Natural killer cell (primary cell): Measurements from ENCODE around the gene TBC1D19. TPM values are rescaled to one million over a fixed set of nuclear protein-coding genes. Genes with fewer than 3 reads are reported as not detected.

ENCODE experiments used
- ATAC-seq, 3 donors: fragments of 150-1000 bp in 2 of 3; fragments of 200-7000 bp in 1 of 3; cut with Tn5 transposase; 1 replicate in 1 of 3; 2 replicates in 2 of 3; pipeline ENCODE4 v1.10.0; 2021; ENCODE audit warnings: mild to moderate bottlenecking in 2 of 3, moderate library complexity in 2 of 3
- DNase-seq, 2 donors: peaks; one replicate each; pipeline versions ENCODE4 v3.0.0 to v3.0.0-alpha.2; 2013 to 2021; ENCODE audit warnings: mixed read lengths in 1 of 2
- H3K27ac ChIP-seq: one replicate; pipeline ENCODE4 v1.5.1; 2013; ENCODE audit warnings: mild to moderate bottlenecking, low read length
- H3K27me3 ChIP-seq: one replicate; pipeline ENCODE4 v1.6.1; 2013; ENCODE audit warnings: low read length; ENCODE audit not compliant: control insufficient read depth, insufficient read depth
- H3K36me3 ChIP-seq: one replicate; pipeline ENCODE4 v1.6.1; 2013; ENCODE audit warnings: low read length; ENCODE audit not compliant: control insufficient read depth, insufficient read depth
- H3K4me1 ChIP-seq: one replicate; pipeline ENCODE4 v1.6.1; 2013; ENCODE audit warnings: low read length; ENCODE audit not compliant: control insufficient read depth, insufficient read depth
- H3K4me3 ChIP-seq: one replicate; pipeline ENCODE4 v1.5.1; 2013; ENCODE audit warnings: low read length
- H3K9me3 ChIP-seq: one replicate; pipeline ENCODE4 v1.6.1; 2013; ENCODE audit warnings: low read length; ENCODE audit not compliant: control insufficient read depth, insufficient read depth
- H3K27ac Mint-ChIP-seq, 2 donors: one replicate each; pipeline ENCODE4 v1.8.0; 2022; ENCODE audit warnings: mild to moderate bottlenecking in 2 of 2, mixed read lengths in 2 of 2, moderate library complexity in 1 of 2
- H3K27me3 Mint-ChIP-seq, 2 donors: one replicate each; pipeline ENCODE4 v1.8.0; 2022; ENCODE audit warnings: low read depth in 2 of 2, mixed read lengths in 2 of 2
- H3K36me3 Mint-ChIP-seq: one replicate; pipeline ENCODE4 v1.8.0; 2022; ENCODE audit warnings: mixed read lengths
- H3K4me1 Mint-ChIP-seq, 2 donors: one replicate each; pipeline ENCODE4 v1.8.0; 2022; ENCODE audit warnings: mixed read lengths in 2 of 2
- H3K4me3 Mint-ChIP-seq: one replicate; pipeline ENCODE4 v1.8.0; 2022; ENCODE audit warnings: mild to moderate bottlenecking, moderate library complexity, mixed read lengths
- H3K9me3 Mint-ChIP-seq, 2 donors: one replicate each; pipeline ENCODE4 v1.8.0; 2022; ENCODE audit warnings: mixed read lengths in 2 of 2
- WGBS: methylation state at CpG from one replicate; pipeline ENCODE4 v1.1.7; 2013; ENCODE audit warnings: missing lambda C conversion rate; ENCODE audit not compliant: insufficient coverage; 5-methylcytosine and 5-hydroxymethylcytosine counted together
- intact Hi-C: fragments of 100-400 bp; cut with micrococcal nuclease; formaldehyde crosslinking; loops from one replicate; pipeline ENCODE4 v1.14.2; 2022
- total RNA-seq, 4 donors: library from RNA; stranded (reverse); fragments of 120-200 nt in 1 of 4; gene quantifications; one replicate each; pipeline versions ENCODE4 v1.2.3 to v1.2.4, GENCODE V29; 2013 to 2022
- TF ChIP-seq, protein P1 (sequence below): fragments of 200-600 bp; IDR thresholded peaks from one replicate; pipeline ENCODE4 v1.8.0; 2022; ENCODE audit warnings: antibody characterized with exemption

The TBC1D19 gene
- total RNA-seq, 3 donors from 2014 or later (not counting 1 experiment from before 2014, with no cell fraction given), result 13.0 to 21.3 (median 16.8) TPM

DNA sequence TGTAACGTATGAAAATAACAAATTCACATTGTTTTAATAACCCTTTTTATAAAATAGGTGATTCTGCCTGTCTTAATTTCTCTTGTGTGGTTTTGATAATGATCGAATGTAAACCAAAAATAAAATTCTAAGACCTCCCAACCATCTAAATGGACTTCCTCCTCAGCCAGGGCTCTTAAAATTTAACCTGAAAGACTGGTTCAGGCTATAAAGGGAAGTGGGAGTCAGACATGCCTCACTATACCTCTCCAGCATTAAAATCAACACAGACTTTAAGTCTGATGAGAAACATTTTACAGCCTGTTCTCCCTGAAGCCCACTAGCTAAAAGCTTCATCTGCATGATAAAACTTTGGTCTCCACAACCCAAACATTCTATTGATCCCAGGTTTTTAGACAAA is 179.2 kb downstream of the TBC1D19 start:
- Histone ChIP-seq H3K27ac (no peak overlapping the region), H3K36me3 (peaks cover 4% of the 10 kb centered on the region), H3K4me3 (no peak overlapping the region), H3K9me3 (no peaks in the 10 kb centered on the region), H3K4me1 (no peaks in the 10 kb centered on the region), H3K27me3 (no peaks in the 10 kb centered on the region)
- H3K4me3 Mint-ChIP-seq, result no peak overlapping the region
- H3K9me3 Mint-ChIP-seq, result no peaks in the 10 kb centered on the region
- ATAC-seq, result no peak
- WGBS, result no CpG with 5 or more reads among the region's 2 CpGs
- intact Hi-C loops, result no loop called here
- H3K27me3 Mint-ChIP-seq, result no peaks in the 10 kb centered on the region
- TF ChIP-seq, protein P1, sequence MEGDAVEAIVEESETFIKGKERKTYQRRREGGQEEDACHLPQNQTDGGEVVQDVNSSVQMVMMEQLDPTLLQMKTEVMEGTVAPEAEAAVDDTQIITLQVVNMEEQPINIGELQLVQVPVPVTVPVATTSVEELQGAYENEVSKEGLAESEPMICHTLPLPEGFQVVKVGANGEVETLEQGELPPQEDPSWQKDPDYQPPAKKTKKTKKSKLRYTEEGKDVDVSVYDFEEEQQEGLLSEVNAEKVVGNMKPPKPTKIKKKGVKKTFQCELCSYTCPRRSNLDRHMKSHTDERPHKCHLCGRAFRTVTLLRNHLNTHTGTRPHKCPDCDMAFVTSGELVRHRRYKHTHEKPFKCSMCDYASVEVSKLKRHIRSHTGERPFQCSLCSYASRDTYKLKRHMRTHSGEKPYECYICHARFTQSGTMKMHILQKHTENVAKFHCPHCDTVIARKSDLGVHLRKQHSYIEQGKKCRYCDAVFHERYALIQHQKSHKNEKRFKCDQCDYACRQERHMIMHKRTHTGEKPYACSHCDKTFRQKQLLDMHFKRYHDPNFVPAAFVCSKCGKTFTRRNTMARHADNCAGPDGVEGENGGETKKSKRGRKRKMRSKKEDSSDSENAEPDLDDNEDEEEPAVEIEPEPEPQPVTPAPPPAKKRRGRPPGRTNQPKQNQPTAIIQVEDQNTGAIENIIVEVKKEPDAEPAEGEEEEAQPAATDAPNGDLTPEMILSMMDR, result no peak
- H3K4me1 Mint-ChIP-seq, result no peaks in the 10 kb centered on the region
- no peak overlapping the region for H3K27ac Mint-ChIP-seq
- DNase-seq, result no peak
- H3K36me3 Mint-ChIP-seq, result no peaks in the 10 kb centered on the region

- Mint-ChIP-seq H3K4me3 (no peak overlapping the region), H3K27me3 (no peaks in the 10 kb centered on the region), H3K36me3 (no peaks in the 10 kb centered on the region), H3K27ac (no peak overlapping the region), H3K9me3 (no peaks in the 10 kb centered on the region), H3K4me1 (no peaks in the 10 kb centered on the region)
- Histone ChIP-seq H3K9me3 (no peaks in the 10 kb centered on the region), H3K4me3 (no peak overlapping the region), H3K36me3 (peaks cover 4% of the 10 kb centered on the region), H3K27me3 (no peaks in the 10 kb centered on the region), H3K27ac (no peak overlapping the region), H3K4me1 (no peaks in the 10 kb centered on the region)
- TF ChIP-seq, protein P1, result no peak
- DNase-seq (no peak), ATAC-seq (no peak)
- 100% methylated on average over 1 of the region's 3 CpGs for WGBS
- intact Hi-C loops, result no loop called here
Measured at GRCh38 chr4:26763648-26764047, 179.8 kb downstream of the TBC1D19 start.

DNA sequence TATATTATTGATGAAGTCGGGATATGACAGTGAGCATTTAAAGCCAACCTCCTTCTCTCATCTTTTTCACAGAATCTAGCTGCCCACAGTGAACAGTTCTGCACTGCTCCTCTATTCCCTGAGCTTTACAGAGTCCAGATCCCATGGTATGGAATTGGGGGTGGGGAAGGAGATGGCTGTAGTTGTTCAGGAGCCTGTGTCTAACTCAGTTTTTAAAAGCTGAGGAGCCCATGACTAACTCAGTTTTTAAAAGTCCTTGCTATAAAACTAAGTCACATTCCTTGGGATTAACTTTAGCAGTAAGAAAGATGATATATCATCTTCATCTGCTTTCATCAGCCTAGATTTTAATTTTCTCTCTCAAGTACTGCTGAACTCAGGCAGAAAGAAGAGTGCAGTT is 180.3 kb downstream of the TBC1D19 start:
- no peak overlapping the region for H3K4me3 Mint-ChIP-seq
- TF ChIP-seq, protein P1, result no peak
- Histone ChIP-seq H3K36me3 (peaks cover under 1% of the 10 kb centered on the region), H3K4me1 (no peaks in the 10 kb centered on the region), H3K27me3 (no peaks in the 10 kb centered on the region), H3K4me3 (no peak overlapping the region), H3K9me3 (no peaks in the 10 kb centered on the region), H3K27ac (no peak overlapping the region)
- no CpG with 5 or more reads among the region's 1 CpG for WGBS
- H3K9me3 Mint-ChIP-seq, result no peaks in the 10 kb centered on the region
- DNase-seq (no peak), ATAC-seq (no peak)
- no peaks in the 10 kb centered on the region for H3K27me3 Mint-ChIP-seq
- no peak overlapping the region for H3K27ac Mint-ChIP-seq
- H3K4me1 Mint-ChIP-seq, result no peaks in the 10 kb centered on the region
- no peaks in the 10 kb centered on the region for H3K36me3 Mint-ChIP-seq
- intact Hi-C loops, result no loop called here

DNA sequence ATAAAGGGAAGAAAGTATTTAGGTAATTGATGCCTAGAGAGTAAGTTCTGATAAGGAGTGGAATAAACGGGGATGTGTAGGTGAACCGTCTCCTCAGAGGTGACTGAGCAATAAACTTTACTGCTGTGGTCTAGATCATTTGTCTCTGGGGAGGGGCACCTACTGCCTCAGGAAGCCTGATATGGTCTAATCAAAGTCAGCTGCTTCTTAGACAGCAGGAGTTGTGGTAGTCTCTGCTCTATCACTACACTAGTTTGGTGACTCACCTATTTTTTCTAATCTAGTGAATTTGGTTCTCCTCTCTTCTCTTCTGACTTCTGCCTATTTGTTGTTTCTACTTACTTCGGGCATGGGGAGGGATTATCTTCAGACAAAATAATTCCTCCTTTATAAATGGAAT is 181.6 kb downstream of the TBC1D19 start:
- no peaks in the 10 kb centered on the region for H3K27me3 Mint-ChIP-seq
- TF ChIP-seq, protein P1, result no peak
- Histone ChIP-seq H3K27ac (no peak overlapping the region), H3K27me3 (no peaks in the 10 kb centered on the region), H3K4me3 (no peak overlapping the region), H3K4me1 (no peaks in the 10 kb centered on the region), H3K36me3 (no peaks in the 10 kb centered on the region), H3K9me3 (no peaks in the 10 kb centered on the region)
- H3K4me3 Mint-ChIP-seq, result no peak overlapping the region
- H3K4me1 Mint-ChIP-seq, result no peaks in the 10 kb centered on the region
- H3K27ac Mint-ChIP-seq, result no peak overlapping the region
- intact Hi-C loops, result no loop called here
- H3K9me3 Mint-ChIP-seq, result no peaks in the 10 kb centered on the region
- H3K36me3 Mint-ChIP-seq, result peaks cover 10% of the 10 kb centered on the region
- WGBS, result 69% methylated on average over 3 of the region's 3 CpGs
- DNase-seq, result no peak
- peak in 1 of 3 donors; percentile 55 for ATAC-seq
